ENCODE results near the gene PLCH1.
A peak's percentile ranks its signal among the peaks of the same experiment; 100 is the strongest.

Gene PLCH1

DNA sequence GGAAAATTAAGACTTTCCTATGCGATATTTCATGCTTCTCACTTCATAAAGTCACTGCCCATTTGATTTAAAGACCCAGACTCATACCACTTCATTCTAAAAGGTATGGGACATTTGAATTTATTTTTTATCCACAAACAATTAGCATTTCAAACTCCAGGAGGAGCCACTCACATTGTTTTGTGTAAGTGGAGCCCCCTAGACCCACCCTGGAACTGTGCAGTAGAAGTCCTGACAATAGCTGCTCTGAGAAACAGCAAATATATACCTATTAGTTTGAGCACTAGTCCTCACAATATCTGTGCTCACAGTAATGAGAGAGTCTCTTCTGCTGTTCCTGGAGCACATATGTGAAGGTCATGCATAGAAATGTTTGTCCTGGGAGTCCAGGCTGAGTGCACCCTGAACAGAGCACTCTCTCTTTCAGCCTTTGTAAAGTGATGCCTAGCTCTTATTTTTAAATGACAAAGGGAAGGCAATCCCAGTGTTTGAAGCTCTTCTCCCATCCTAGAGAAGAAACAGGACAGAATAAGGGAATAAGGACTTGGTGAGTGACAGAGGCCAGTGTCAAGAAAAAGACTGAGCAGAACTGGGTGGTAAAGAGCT lies 323.9 kb downstream of the PLCH1 start:
- TF ChIP-seq, protein P1, sequence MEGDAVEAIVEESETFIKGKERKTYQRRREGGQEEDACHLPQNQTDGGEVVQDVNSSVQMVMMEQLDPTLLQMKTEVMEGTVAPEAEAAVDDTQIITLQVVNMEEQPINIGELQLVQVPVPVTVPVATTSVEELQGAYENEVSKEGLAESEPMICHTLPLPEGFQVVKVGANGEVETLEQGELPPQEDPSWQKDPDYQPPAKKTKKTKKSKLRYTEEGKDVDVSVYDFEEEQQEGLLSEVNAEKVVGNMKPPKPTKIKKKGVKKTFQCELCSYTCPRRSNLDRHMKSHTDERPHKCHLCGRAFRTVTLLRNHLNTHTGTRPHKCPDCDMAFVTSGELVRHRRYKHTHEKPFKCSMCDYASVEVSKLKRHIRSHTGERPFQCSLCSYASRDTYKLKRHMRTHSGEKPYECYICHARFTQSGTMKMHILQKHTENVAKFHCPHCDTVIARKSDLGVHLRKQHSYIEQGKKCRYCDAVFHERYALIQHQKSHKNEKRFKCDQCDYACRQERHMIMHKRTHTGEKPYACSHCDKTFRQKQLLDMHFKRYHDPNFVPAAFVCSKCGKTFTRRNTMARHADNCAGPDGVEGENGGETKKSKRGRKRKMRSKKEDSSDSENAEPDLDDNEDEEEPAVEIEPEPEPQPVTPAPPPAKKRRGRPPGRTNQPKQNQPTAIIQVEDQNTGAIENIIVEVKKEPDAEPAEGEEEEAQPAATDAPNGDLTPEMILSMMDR (conservative IDR thresholded peaks at IDR 0.05), result 0 out of 2 replicates have a peak, but pooled peaks have one; percentile 4
- TF ChIP-seq ZFX (IDR thresholded peaks at IDR 0.05), result no peak
- H3K27ac ChIP-seq, result no peak overlapping the region

DNA sequence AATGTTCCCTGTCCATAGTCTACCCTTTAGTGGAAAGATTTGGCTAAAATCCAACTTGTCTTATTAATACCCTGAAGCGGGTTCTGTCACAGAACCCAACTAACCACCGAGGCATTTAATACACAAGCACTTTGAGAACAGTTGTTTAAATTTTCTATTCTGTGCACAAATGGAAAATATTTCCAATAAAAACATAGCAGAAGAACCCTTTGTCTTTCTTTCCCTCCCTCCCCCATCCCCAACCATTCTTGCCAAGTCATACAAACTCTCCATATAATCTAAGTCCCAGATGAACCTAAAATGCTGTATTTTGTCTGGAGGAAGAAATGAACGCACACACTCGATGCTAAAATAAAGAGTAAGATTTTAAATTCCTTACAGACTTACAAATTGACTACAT lies 324.5 kb downstream of the PLCH1 start:
- no peak overlapping the region for H3K27ac ChIP-seq
- no peak for TF ChIP-seq ZFX (IDR thresholded peaks at IDR 0.05)

DNA sequence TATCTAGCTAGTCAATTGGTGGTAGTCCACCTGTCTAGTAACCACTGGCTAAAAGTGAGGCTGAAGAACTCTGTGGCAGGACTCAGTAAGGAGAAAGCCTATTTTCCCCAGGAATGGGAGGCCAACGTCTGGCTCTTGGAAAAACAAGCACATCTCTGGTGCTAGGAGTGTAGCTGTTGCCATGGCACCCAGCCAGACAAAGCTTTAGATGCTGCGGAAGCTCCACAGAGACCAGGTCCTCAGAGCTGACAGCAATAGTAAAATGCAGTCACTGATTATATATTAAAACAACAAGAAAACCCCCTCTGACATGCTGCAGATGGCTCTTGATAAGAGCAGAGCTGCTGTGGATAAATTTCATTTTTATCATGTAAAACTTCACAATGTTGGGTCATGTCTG lies 326.5 kb downstream of the PLCH1 start:
- TF ChIP-seq, protein P1 (conservative IDR thresholded peaks at IDR 0.05), result no peak
- no peak for TF ChIP-seq ZFX (IDR thresholded peaks at IDR 0.05)
- no peak overlapping the region for H3K27ac ChIP-seq

DNA sequence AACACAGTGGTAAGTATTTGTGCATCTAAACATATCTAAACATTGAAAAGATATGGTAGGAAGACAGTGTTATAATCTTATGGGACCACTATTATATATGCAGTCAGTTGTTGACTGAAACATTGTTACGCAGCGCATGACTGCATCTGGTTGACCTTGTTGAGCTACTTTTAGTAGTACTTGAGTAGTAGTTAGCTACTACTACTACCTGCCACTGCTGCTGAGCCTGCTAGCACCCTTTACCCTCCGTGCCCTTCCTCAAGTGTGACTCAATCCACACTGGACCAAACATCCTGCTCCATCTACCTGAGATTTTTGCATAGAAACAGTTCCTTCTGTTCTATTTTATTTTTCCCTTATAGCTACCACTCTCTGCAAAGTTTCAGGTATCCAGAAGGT lies 327.8 kb downstream of the PLCH1 start:
- H3K27ac ChIP-seq, result no peak overlapping the region
- TF ChIP-seq, protein P1 (conservative IDR thresholded peaks at IDR 0.05), result no peak
- TF ChIP-seq ZFX (IDR thresholded peaks at IDR 0.05), result no peak

DNA sequence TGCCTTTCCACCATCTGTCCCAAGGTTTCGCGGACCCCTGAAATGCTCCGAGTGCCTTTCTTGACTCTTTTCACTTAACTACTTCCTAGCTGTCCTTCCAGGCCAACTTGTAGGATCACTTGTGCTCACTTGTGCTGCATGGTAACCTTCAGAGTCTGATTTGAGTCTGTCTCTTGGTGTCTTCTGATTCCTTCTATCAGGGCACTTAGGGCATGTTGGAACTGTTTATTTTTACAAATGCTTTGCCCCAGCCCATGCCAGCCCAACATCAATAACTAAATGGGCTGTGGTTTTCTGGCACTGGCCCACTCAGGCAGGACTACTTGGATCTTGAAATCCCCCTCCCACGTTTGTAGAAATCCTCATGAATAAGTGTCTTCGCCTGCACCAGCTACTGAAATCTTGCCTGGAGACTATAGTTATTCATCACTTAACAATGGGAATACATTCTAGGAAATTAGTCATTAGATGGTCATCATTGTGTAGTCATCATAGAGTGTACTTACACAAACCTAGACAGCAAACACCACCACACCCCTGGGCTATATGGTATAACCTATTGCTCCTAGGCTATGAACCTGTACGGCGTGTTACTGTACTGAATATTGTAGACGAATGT lies 328.3 kb downstream of the PLCH1 start:
- H3K27ac ChIP-seq, result no peak overlapping the region
- TF ChIP-seq, protein P1 (conservative IDR thresholded peaks at IDR 0.05), result no peak
- no peak for TF ChIP-seq ZFX (IDR thresholded peaks at IDR 0.05)

DNA sequence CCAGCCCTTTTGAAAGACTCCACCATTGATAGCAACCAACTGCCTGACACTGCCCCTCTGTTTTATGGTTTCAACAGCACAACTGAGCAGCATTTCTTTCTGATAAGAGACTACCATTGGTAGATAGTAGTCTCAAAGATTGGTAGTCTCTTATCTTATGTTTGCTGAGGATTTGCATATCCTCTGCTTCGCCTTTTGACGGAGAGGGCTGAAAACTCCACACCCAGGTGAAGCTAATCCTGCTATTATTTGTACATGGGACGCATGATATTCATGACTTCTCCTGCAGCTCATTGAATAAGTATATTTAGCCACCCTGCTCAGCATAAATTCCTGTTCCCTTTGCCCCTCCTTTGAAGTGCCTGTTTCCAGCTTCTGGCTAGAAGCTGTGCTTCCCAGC lies 332.0 kb downstream of the PLCH1 start:
- TF ChIP-seq, protein P1 (conservative IDR thresholded peaks at IDR 0.05), result no peak
- no peak for TF ChIP-seq ZFX (IDR thresholded peaks at IDR 0.05)
- no peak overlapping the region for H3K27ac ChIP-seq

DNA sequence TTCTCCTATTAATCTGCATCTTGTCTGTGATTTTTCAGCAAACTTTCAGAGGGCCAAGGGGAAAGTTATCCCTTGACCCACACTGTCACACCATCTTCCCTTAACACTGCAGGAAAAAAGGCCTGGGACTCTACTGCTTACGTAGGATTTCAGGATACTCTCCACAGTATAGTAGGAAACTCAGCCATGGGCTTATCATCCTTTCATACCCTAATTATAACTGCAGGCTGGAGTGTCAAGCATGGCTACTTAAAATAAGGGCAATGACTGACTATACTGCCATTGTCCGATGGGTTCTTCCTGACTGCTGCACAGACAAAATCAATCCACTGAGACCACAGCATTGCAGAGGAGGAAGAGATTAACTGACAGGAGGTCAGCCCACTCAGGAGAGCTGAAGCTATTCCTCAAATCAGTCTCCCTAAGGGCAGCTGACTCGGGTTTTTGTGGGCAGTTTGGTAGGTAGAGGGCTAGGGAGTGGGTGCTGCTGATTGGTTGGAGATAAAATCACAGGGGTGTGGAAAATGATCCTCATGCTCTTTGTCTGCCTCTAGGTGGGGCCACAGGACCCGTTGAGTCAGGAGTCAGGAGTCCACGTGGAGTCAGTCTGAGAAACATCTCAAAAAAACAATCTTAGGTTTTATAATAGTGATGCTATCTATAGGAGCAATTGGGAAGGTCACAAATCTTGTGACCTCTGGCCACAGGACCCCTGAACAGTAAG lies 333.2 kb downstream of the PLCH1 start:
- H3K27ac ChIP-seq, result no peak overlapping the region
- TF ChIP-seq ZFX (IDR thresholded peaks at IDR 0.05), result no peak
- TF ChIP-seq, protein P1 (conservative IDR thresholded peaks at IDR 0.05), result no peak

All from C4-2B (cell line).